ENCODE results near the gene CSN3.

CSN3 gene

GRCh38 chr4:70291341-70291740 is 48.9 kb downstream of the CSN3 start:
- no peak for TF ChIP-seq CTCF (IDR thresholded peaks at IDR 0.05; ENCODE audit: insufficient read depth, low read length, poor library complexity, severe bottlenecking)
- DNase-seq (ENCODE audit: extremely low read depth, insufficient read length) = no peak
- Histone ChIP-seq H3K36me3 (ENCODE audit: control insufficient read depth, insufficient read depth, low read length) (no peaks in the 10 kb centered on the region), H3K4me3 (replicated peaks; ENCODE audit: low read depth, low read length) (no peak overlapping the region), H3K27me3 (replicated peaks; ENCODE audit: control insufficient read depth, insufficient read depth, low read length) (no peaks in the 10 kb centered on the region)

GRCh38 chr4:70297576-70297975 is 55.2 kb downstream of the CSN3 start:
- Histone ChIP-seq H3K4me3 (replicated peaks; ENCODE audit: low read depth, low read length) (no peak overlapping the region), H3K27me3 (replicated peaks; ENCODE audit: control insufficient read depth, insufficient read depth, low read length) (no peaks in the 10 kb centered on the region), H3K36me3 (ENCODE audit: control insufficient read depth, insufficient read depth, low read length) (no peaks in the 10 kb centered on the region)
- no peak for DNase-seq (ENCODE audit: extremely low read depth, insufficient read length)
- TF ChIP-seq CTCF (IDR thresholded peaks at IDR 0.05; ENCODE audit: insufficient read depth, low read length, poor library complexity, severe bottlenecking) = no peak

GRCh38 chr4:70298051-70298450 is 55.7 kb downstream of the CSN3 start:
- no peak for TF ChIP-seq CTCF (IDR thresholded peaks at IDR 0.05; ENCODE audit: insufficient read depth, low read length, poor library complexity, severe bottlenecking)
- Histone ChIP-seq H3K27me3 (replicated peaks; ENCODE audit: control insufficient read depth, insufficient read depth, low read length) (no peaks in the 10 kb centered on the region), H3K4me3 (replicated peaks; ENCODE audit: low read depth, low read length) (no peak overlapping the region), H3K36me3 (ENCODE audit: control insufficient read depth, insufficient read depth, low read length) (no peaks in the 10 kb centered on the region)
- DNase-seq (ENCODE audit: extremely low read depth, insufficient read length) = no peak

GRCh38 chr4:70299643-70300042 is 57.2 kb downstream of the CSN3 start:
- H3K27me3 ChIP-seq (replicated peaks; ENCODE audit: control insufficient read depth, insufficient read depth, low read length) = no peaks in the 10 kb centered on the region
- no peak for DNase-seq (ENCODE audit: extremely low read depth, insufficient read length)
- no peak for TF ChIP-seq CTCF (IDR thresholded peaks at IDR 0.05; ENCODE audit: insufficient read depth, low read length, poor library complexity, severe bottlenecking)
- H3K4me3 ChIP-seq (replicated peaks; ENCODE audit: low read depth, low read length) = no peak overlapping the region
- H3K36me3 ChIP-seq (ENCODE audit: control insufficient read depth, insufficient read depth, low read length) = no peaks in the 10 kb centered on the region

- H3K36me3 ChIP-seq (ENCODE audit: control insufficient read depth, insufficient read depth, low read length) = no peaks in the 10 kb centered on the region
- TF ChIP-seq CTCF (IDR thresholded peaks at IDR 0.05; ENCODE audit: insufficient read depth, low read length, poor library complexity, severe bottlenecking) = no peak
- no peak overlapping the region for H3K4me3 ChIP-seq (replicated peaks; ENCODE audit: low read depth, low read length)
- H3K27me3 ChIP-seq (replicated peaks; ENCODE audit: control insufficient read depth, insufficient read depth, low read length) = no peaks in the 10 kb centered on the region
- DNase-seq (ENCODE audit: extremely low read depth, insufficient read length) = no peak
These were observed 57.8 kb downstream of the CSN3 start for GRCh38 chr4:70300215-70300614.

Measured in GM06990 (cell line).